CD14-positive monocyte (primary cell): Measurements from ENCODE around the gene LY86. TPM values are rescaled to one million over a fixed set of nuclear protein-coding genes. Genes with fewer than 3 reads are reported as not detected.

ENCODE experiments used
- DNase-seq, 3 donors: peaks; one replicate each; pipeline ENCODE4 v3.0.0-alpha.2; 2011 to 2022
- H2AFZ ChIP-seq: 2 replicates; pipeline ENCODE4 v1.6.0; 2012; ENCODE audit warnings: mild to moderate bottlenecking, low read depth, low read length, inconsistent platforms; ENCODE audit not compliant: insufficient read depth, poor library complexity, severe bottlenecking
- H3K27ac ChIP-seq, 2 donors: 1 replicate in 1 of 2; 2 replicates in 1 of 2; pipeline ENCODE4 v1.5.1; 2012 to 2013; ENCODE audit warnings: low read length in 2 of 2, control low read depth in 1 of 2, inconsistent platforms in 1 of 2, low read depth in 1 of 2, mild to moderate bottlenecking in 1 of 2
- H3K27me3 ChIP-seq, 2 donors: one replicate each; pipeline versions ENCODE4 v1.6.0 to v1.6.1; 2011 to 2013; ENCODE audit warnings: low read length in 2 of 2; ENCODE audit not compliant: control insufficient read depth in 2 of 2, insufficient read depth in 2 of 2
- H3K36me3 ChIP-seq, 2 donors: replicated peaks in 1 of 2; 1 replicate in 1 of 2; 2 replicates in 1 of 2; pipeline versions ENCODE4 v1.5.1 to v1.6.1; 2012 to 2013; ENCODE audit warnings: low read length in 2 of 2, control low read depth in 1 of 2, inconsistent platforms in 1 of 2, mild to moderate bottlenecking in 1 of 2; ENCODE audit not compliant: insufficient read depth in 2 of 2, control insufficient read depth in 1 of 2
- H3K4me1 ChIP-seq, 2 donors: 1 replicate in 1 of 2; 2 replicates in 1 of 2; pipeline versions ENCODE4 v1.5.1 to v1.6.1; 2012 to 2013; ENCODE audit warnings: low read length in 2 of 2, control low read depth in 1 of 2, inconsistent platforms in 1 of 2, mild to moderate bottlenecking in 1 of 2, moderate library complexity in 1 of 2; ENCODE audit not compliant: insufficient read depth in 2 of 2, control insufficient read depth in 1 of 2
- H3K4me2 ChIP-seq: replicated peaks from 2 replicates; pipeline ENCODE3; 2012; ENCODE audit warnings: low read length, moderate library complexity, mild to moderate bottlenecking; ENCODE audit not compliant: poor library complexity, severe bottlenecking; ENCODE audit errors: extremely low read depth
- H3K4me3 ChIP-seq, 3 experiments: fragments of 200-600 bp in 1 of 3; sonication (generic) in 1 of 3; replicated peaks in 1 of 3; 1 replicate in 2 of 3; 2 replicates in 1 of 3; pipeline ENCODE4 v1.5.1; 2011 to 2013; ENCODE audit warnings: low read length in 3 of 3, mild to moderate bottlenecking in 3 of 3, control low read depth in 2 of 3, low read depth in 2 of 3, inconsistent platforms in 1 of 3, moderate library complexity in 1 of 3
- H3K79me2 ChIP-seq: 2 replicates; pipeline ENCODE4 v1.6.0; 2012; ENCODE audit warnings: mild to moderate bottlenecking, control low read depth, inconsistent platforms, low read length, moderate library complexity; ENCODE audit not compliant: insufficient read depth
- H3K9ac ChIP-seq: 2 replicates; pipeline ENCODE4 v1.6.0; 2017; ENCODE audit warnings: low read length, mild to moderate bottlenecking; ENCODE audit not compliant: insufficient read depth, poor library complexity, severe bottlenecking
- H3K9me3 ChIP-seq, 2 donors: replicated peaks in 1 of 2; 1 replicate in 1 of 2; 2 replicates in 1 of 2; pipeline versions ENCODE4 v1.5.1 to v1.6.1; 2012 to 2013; ENCODE audit warnings: low read length in 2 of 2, control low read depth in 1 of 2; ENCODE audit not compliant: control insufficient read depth in 1 of 2, insufficient read depth in 1 of 2
- H4K20me1 ChIP-seq: 2 replicates; pipeline ENCODE4 v1.6.0; 2012; ENCODE audit warnings: mild to moderate bottlenecking, low read length, control low read depth, moderate library complexity; ENCODE audit not compliant: insufficient read depth
- H3K27ac Mint-ChIP-seq, 7 donors: one replicate each; pipeline ENCODE4 v1.8.0; 2020; ENCODE audit warnings: mild to moderate bottlenecking in 7 of 7, mixed read lengths in 7 of 7, moderate library complexity in 6 of 7, inconsistent platforms in 2 of 7
- H3K27me3 Mint-ChIP-seq, 3 donors: one replicate each; pipeline ENCODE4 v1.8.0; 2021 to 2022; ENCODE audit warnings: low read depth in 3 of 3, mild to moderate bottlenecking in 3 of 3, mixed read lengths in 3 of 3, moderate library complexity in 3 of 3, inconsistent platforms in 1 of 3
- H3K36me3 Mint-ChIP-seq, 2 donors: one replicate each; pipeline ENCODE4 v1.8.0; 2020; ENCODE audit warnings: mixed read lengths in 2 of 2, inconsistent platforms in 1 of 2, mild to moderate bottlenecking in 1 of 2
- H3K4me1 Mint-ChIP-seq: one replicate; pipeline ENCODE4 v1.8.0; 2020; ENCODE audit warnings: mild to moderate bottlenecking, mixed read lengths
- H3K4me3 Mint-ChIP-seq, 2 donors: one replicate each; pipeline ENCODE4 v1.8.0; 2020; ENCODE audit warnings: mild to moderate bottlenecking in 2 of 2, mixed read lengths in 2 of 2, moderate library complexity in 1 of 2
- H3K9me3 Mint-ChIP-seq, 7 donors: one replicate each; pipeline ENCODE4 v1.8.0; 2020 to 2022; ENCODE audit warnings: mixed read lengths in 7 of 7, mild to moderate bottlenecking in 6 of 7, moderate library complexity in 6 of 7, inconsistent platforms in 2 of 7
- CTCF ChIP-seq: fragments of 200-600 bp; IDR thresholded peaks from one replicate; pipeline ENCODE4 v1.8.0; 2022; ENCODE audit warnings: antibody characterized with exemption, mild to moderate bottlenecking
- WGBS: methylation state at CpG from one replicate; pipeline ENCODE4 v1.1.5; 2013; ENCODE audit warnings: missing lambda C conversion rate; ENCODE audit not compliant: insufficient coverage; 5-methylcytosine and 5-hydroxymethylcytosine counted together
- intact Hi-C, 2 donors: fragments of 100-400 bp; cut with micrococcal nuclease; formaldehyde crosslinking; loops; one replicate each; pipeline versions ENCODE4 v1.15.0 to v1.15.1; 2023
- polyA plus RNA-seq, 3 donors: library from polyadenylated mRNA; depleted of rRNA in 1 of 3; unstranded in 2 of 3; stranded (reverse) in 1 of 3; fragments of 300-500 nt in 2 of 3; fragments of >200 nt in 1 of 3; fragmentation: Illumina TruSeq in 2 of 3; gene quantifications; 1 replicate in 2 of 3; 2 replicates in 1 of 3; pipeline ENCODE4 v1.2.3, GENCODE V29; 2012 to 2021

LY86 gene
- polyA plus RNA-seq, 3 donors = 166 to 609 (median 454) TPM

- H3K36me3 Mint-ChIP-seq = no peaks in the 10 kb centered on the region
- no peak for DNase-seq
- peaks cover 0 to 3% of the 10 kb centered on the region in 2 donors for H3K9me3 ChIP-seq
- no peaks in the 10 kb centered on the region for H3K27me3 ChIP-seq
- H3K4me3 ChIP-seq = no peak overlapping the region
- WGBS = 42% methylated on average over 2 of the region's 3 CpGs
- H2AFZ ChIP-seq = no peak overlapping the region
- H3K4me2 ChIP-seq = no peak overlapping the region
- no peak overlapping the region for H3K27ac Mint-ChIP-seq
- peaks cover 18 to 25% of the 10 kb centered on the region in 2 donors for H3K4me1 ChIP-seq
- no peak for TF ChIP-seq CTCF
- intact Hi-C loops = no loop called here
- no peaks in the 10 kb centered on the region for H3K79me2 ChIP-seq
- peaks cover 0 to 4% (median 2%) of the 10 kb centered on the region in 3 donors for H3K27me3 Mint-ChIP-seq
- H3K4me3 Mint-ChIP-seq = no peak overlapping the region
- no peaks in the 10 kb centered on the region for H3K36me3 ChIP-seq
- H3K4me1 Mint-ChIP-seq = peaks cover 27% of the 10 kb centered on the region
- no peaks in the 10 kb centered on the region for H4K20me1 ChIP-seq
- no peak overlapping the region for H3K27ac ChIP-seq
- peaks cover 0 to 6% (median 2%) of the 10 kb centered on the region in 7 donors for H3K9me3 Mint-ChIP-seq
- no peak overlapping the region for H3K9ac ChIP-seq
Measured at GRCh38 chr6:6560909-6561308, 27.6 kb upstream of the LY86 start.

GRCh38 chr6:6564154-6564553, 24.4 kb upstream of the LY86 start:
- no peak overlapping the region for H3K4me2 ChIP-seq
- no peaks in the 10 kb centered on the region for H3K27me3 ChIP-seq
- no peak for DNase-seq
- H4K20me1 ChIP-seq = no peaks in the 10 kb centered on the region
- no peak for TF ChIP-seq CTCF
- H3K9me3 ChIP-seq = peaks cover 0 to 3% of the 10 kb centered on the region in 2 donors
- peaks cover 8 to 17% of the 10 kb centered on the region in 2 donors for H3K4me1 ChIP-seq
- H3K4me1 Mint-ChIP-seq = peaks cover 21% of the 10 kb centered on the region
- peaks cover 0 to 4% (median 1%) of the 10 kb centered on the region in 3 donors for H3K27me3 Mint-ChIP-seq
- no peaks in the 10 kb centered on the region for H3K79me2 ChIP-seq
- intact Hi-C loops = no loop called here
- H3K4me3 Mint-ChIP-seq = peak overlapping the region in 1 of 2 donors; percentile 9
- no peak overlapping the region for H3K27ac Mint-ChIP-seq
- no peaks in the 10 kb centered on the region for H3K36me3 ChIP-seq
- H3K27ac ChIP-seq = no peak overlapping the region
- 75% methylated on average over 2 of the region's 5 CpGs for WGBS
- no peaks in the 10 kb centered on the region for H3K36me3 Mint-ChIP-seq
- H3K4me3 ChIP-seq = no peak overlapping the region
- no peak overlapping the region for H2AFZ ChIP-seq
- H3K9ac ChIP-seq = no peak overlapping the region
- H3K9me3 Mint-ChIP-seq = peaks cover 0 to 6% (median 2%) of the 10 kb centered on the region in 7 donors
